K562 (cell line): ENCODE data around the gene SIK3. TPM values are rescaled to one million over a fixed set of nuclear protein-coding genes. Genes with fewer than 3 reads are reported as not detected.

Source experiments
- ATAC-seq: fragments of 200-7000 bp; cut with Tn5 transposase; 3 replicates; pipeline ENCODE4 v1.9.1; 2020; ENCODE audit warnings: moderate library complexity
- BruUV-seq: library from RNA; stranded (reverse); fragments of 400-500 nt; replicated peaks from 2 replicates; lab custom pipeline; 2021; lab: Mats Ljungman, UMichigan
- CTCF ChIA-PET: fragments of 300-600 bp; formaldehyde crosslinking; extraction: SDS; loops from one replicate; lab custom pipeline; 2021; ENCODE audit warnings: low intra/inter-chr PET ratio; lab: Yijun Ruan, JAX
- POLR2A ChIA-PET: fragments of 300-600, 350-650 bp; sonication (Branson Sonifier 250); formaldehyde crosslinking; extraction: SDS; loops from one replicate; lab custom pipeline; 2021; ENCODE audit warnings: antibody characterized with exemption, inconsistent platforms; lab: Yijun Ruan, JAX
- DNase-seq, 4 experiments: peaks; one replicate each; pipeline versions ENCODE4 v3.0.0 to v3.0.0-alpha.2; 2011 to 2018; ENCODE audit warnings: low spot score in 3 of 4, mixed read lengths in 3 of 4; ENCODE audit errors: extremely low read depth in 1 of 4
- FAIRE-seq: peaks from 2 replicates; lab custom pipeline; 2011; peaks lifted over from hg19 to GRCh38; lab: Jason Lieb, UNC
- H2AFZ ChIP-seq: 2 replicates; pipeline ENCODE4 v1.6.0; 2011; ENCODE audit warnings: low read depth, low read length, control low read depth, inconsistent platforms
- H3K27ac ChIP-seq: fragments of 200-600 bp; 3 replicates; pipeline ENCODE4 v1.8.0; 2011; ENCODE audit warnings: low read depth, mild to moderate bottlenecking, control low read depth, inconsistent platforms, low read length, moderate library complexity, mixed read lengths; ENCODE audit errors: extremely low read depth
- H3K27me3 ChIP-seq, 2 experiments: fragments of 300-600 bp in 1 of 2; 2 replicates in 1 of 2; 3 replicates in 1 of 2; pipeline versions ENCODE4 v1.6.0 to v1.8.0; 2011; ENCODE audit warnings: inconsistent platforms in 2 of 2, low read length in 2 of 2, mild to moderate bottlenecking in 1 of 2, mixed read lengths in 1 of 2, moderate library complexity in 1 of 2; ENCODE audit not compliant: control insufficient read depth in 2 of 2, insufficient read depth in 2 of 2
- H3K36me3 ChIP-seq: fragments of 300-600 bp; 3 replicates; pipeline ENCODE4 v1.8.0; 2011; ENCODE audit warnings: mild to moderate bottlenecking, low read length, inconsistent platforms; ENCODE audit not compliant: control insufficient read depth, insufficient read depth
- H3K4me1 ChIP-seq, 2 experiments: fragments of 200-600 bp in 1 of 2; replicated peaks in 1 of 2; 2 replicates in 1 of 2; 3 replicates in 1 of 2; pipeline versions ENCODE4 v1.5.1 to v1.8.0; 2011; ENCODE audit warnings: inconsistent platforms in 2 of 2, low read length in 2 of 2, mild to moderate bottlenecking in 1 of 2, mixed read lengths in 1 of 2, moderate library complexity in 1 of 2; ENCODE audit not compliant: control insufficient read depth in 2 of 2, insufficient read depth in 2 of 2
- H3K4me2 ChIP-seq: 2 replicates; pipeline ENCODE4 v1.6.1; 2011; ENCODE audit warnings: low read length, control low read depth, inconsistent platforms, mixed read lengths; ENCODE audit not compliant: insufficient read depth
- H3K4me3 ChIP-seq: fragments of 200-600 bp; sonication (generic), shearing (Covaris generic); 2 replicates; pipeline ENCODE4 v1.5.1; 2016; ENCODE audit warnings: control low read depth, inconsistent platforms
- H3K79me2 ChIP-seq: fragments of 200-600 bp; 3 replicates; pipeline ENCODE4 v1.8.0; 2011; ENCODE audit warnings: low read length, inconsistent platforms; ENCODE audit not compliant: control insufficient read depth, insufficient read depth
- H3K9ac ChIP-seq, 2 experiments: 2 replicates each; pipeline versions ENCODE4 v1.6.0 to v1.6.1; 2011; ENCODE audit warnings: low read depth in 2 of 2, low read length in 2 of 2, control low read depth in 1 of 2, inconsistent platforms in 1 of 2, mild to moderate bottlenecking in 1 of 2, mixed read lengths in 1 of 2; ENCODE audit not compliant: insufficient read depth in 1 of 2
- H3K9me1 ChIP-seq: one replicate; pipeline ENCODE4 v1.6.0; 2011; ENCODE audit warnings: inconsistent platforms, mild to moderate bottlenecking, low read length, moderate library complexity; ENCODE audit not compliant: control insufficient read depth, insufficient read depth
- H3K9me3 ChIP-seq: replicated peaks from 2 replicates; pipeline ENCODE4 v1.5.1; 2011; ENCODE audit warnings: low read depth, low read length, inconsistent platforms; ENCODE audit not compliant: control insufficient read depth, insufficient read depth
- H4K20me1 ChIP-seq: replicated peaks from 2 replicates; pipeline ENCODE4 v1.6.1; 2011; ENCODE audit warnings: low read length, inconsistent platforms, mixed read lengths; ENCODE audit not compliant: control insufficient read depth, insufficient read depth
- CBX1 ChIP-seq: sonication (generic); IDR thresholded peaks from 2 replicates; pipeline ENCODE4 v1.6.1; 2016; ENCODE audit warnings: antibody characterized with exemption, low read depth, mild to moderate bottlenecking
- DIDO1 ChIP-seq: fragments of 450-650 bp; IDR thresholded peaks from 2 replicates; pipeline ENCODE4 v1.6.1; 2016; ENCODE audit warnings: low read depth, missing biosample characterization, missing genetic modification characterization
- PCBP1 ChIP-seq: fragments of 200-400 bp; formaldehyde crosslinking; IDR thresholded peaks from 2 replicates; pipeline ENCODE4 v1.6.1; 2018; ENCODE audit warnings: mild to moderate bottlenecking, low read depth, low read length; ENCODE audit not compliant: poor library complexity, severe bottlenecking
- SMARCE1 ChIP-seq: fragments of 450-650 bp; IDR thresholded peaks from 2 replicates; pipeline ENCODE4 v1.7.1; 2016; ENCODE audit warnings: mild to moderate bottlenecking
- ZNF124 ChIP-seq: sonication (generic); formaldehyde crosslinking; IDR thresholded peaks from 2 replicates; pipeline ENCODE4 v1.8.1; 2022; ENCODE audit warnings: missing genetic modification reagents
- ZNF277 ChIP-seq: fragments of 250-450 bp; sonication (Bioruptor Pico); IDR thresholded peaks from 2 replicates; pipeline ENCODE4 v1.8.0; 2022; ENCODE audit warnings: inconsistent platforms, mild to moderate bottlenecking, moderate library complexity, borderline replicate concordance
- ZNF347 ChIP-seq: fragments of 450-650 bp; formaldehyde crosslinking; IDR thresholded peaks from 2 replicates; pipeline ENCODE4 v1.4.0; 2020; ENCODE audit warnings: low read depth, mild to moderate bottlenecking, moderate library complexity
- ZNF785 ChIP-seq: fragments of 250-450 bp; sonication (Bioruptor Pico); IDR thresholded peaks from 2 replicates; pipeline ENCODE4 v1.4.0; 2020; ENCODE audit warnings: mild to moderate bottlenecking
- WGBS: fragments of 100-300 bp; shearing (Covaris generic); methylation state at CpG from one replicate; pipeline ENCODE4 v1.1.6; 2016; ENCODE audit warnings: low coverage, mixed read lengths; ENCODE audit not compliant: insufficient coverage; ENCODE audit errors: missing lambda C conversion rate; 5-methylcytosine and 5-hydroxymethylcytosine counted together
- in situ Hi-C: fragments of 300-500 bp; cut with MboI; formaldehyde crosslinking; loops from 4 replicates; pipeline ENCODE4 v1.15.0; 2018; ENCODE audit warnings: inconsistent platforms, mixed read lengths
- intact Hi-C: fragments of 100-400 bp; cut with micrococcal nuclease; formaldehyde crosslinking; loops from 2 replicates; pipeline ENCODE4 v1.14.2; 2022
- polyA plus RNA-seq, 8 experiments: library from polyadenylated mRNA; depleted of rRNA in 4 of 8; stranded (reverse) in 5 of 8; unstranded in 3 of 8; fragments of >200 nt; fragmentation: Nextera tagmentation in 2 of 8; fragmentation: Illumina TruSeq in 1 of 8; extraction: Ambion mirVana in 2 of 8; extraction: Trizol in 1 of 8; gene quantifications; 2 replicates each; pipeline versions ENCODE4 v1.2.1 to v1.2.3, GENCODE V29; 2011 to 2014; ENCODE audit warnings: inconsistent platforms in 1 of 8, missing spikeins in 1 of 8
- total RNA-seq, 7 experiments: library from RNA; depleted of rRNA in 6 of 7; stranded (reverse); fragments of >200 nt in 6 of 7; fragmentation: Illumina TruSeq in 2 of 7; extraction: Trizol in 2 of 7; gene quantifications; 2 replicates each; pipeline versions ENCODE4 v1.2.1 to v1.2.3, GENCODE V29; 2011 to 2021; ENCODE audit warnings: low replicate concordance in 1 of 7

The SIK3 gene
- total and polyA plus RNA-seq, 9 of the 15 experiments (the other 6 are each of a cell fraction or from before 2014, with no cell fraction given), result 1.6 to 21.6 (median 8.0) TPM

- intact Hi-C loops, result no loop called here
Measured at GRCh38 chr11:116938471-116939070, 159.7 kb downstream of the SIK3 start.

GRCh38 chr11:116936754-116937446 is 161.3 kb downstream of the SIK3 start:
- H3K79me2 ChIP-seq, result no peaks in the 10 kb centered on the region
- H2AFZ ChIP-seq, result no peak overlapping the region
- POLR2A ChIA-PET, result no interaction called here
- ATAC-seq, result no peak
- peaks cover 1 to 2% of the 10 kb centered on the region in 2 experiments; a peak in 4 of 5 replicates for H3K4me1 ChIP-seq
- H3K9me3 ChIP-seq, result no peaks in the 10 kb centered on the region
- no peaks in the 10 kb centered on the region for H3K9me1 ChIP-seq
- no peak overlapping the region for H3K27ac ChIP-seq
- in situ Hi-C loops, result no loop called here
- 88% methylated on average over 3 of the region's 3 CpGs for WGBS
- no peaks in the 10 kb centered on the region for H3K27me3 ChIP-seq
- no TSS peak for BruUV-seq
- TF ChIP-seq ZNF277 (0 out of 2 replicates have a peak, but pooled peaks have one; percentile 64), ZNF347 (CRISPR knock-in tag) (no peak)
- TF ChIP-seq, all 486 proteins: peak for 1
- H3K9ac ChIP-seq, result no peak overlapping the region
- H3K4me3 ChIP-seq, result no peak overlapping the region
- H4K20me1 ChIP-seq, result no peaks in the 10 kb centered on the region
- no peak overlapping the region for H3K4me2 ChIP-seq
- H3K36me3 ChIP-seq, result peaks cover 7% of the 10 kb centered on the region; the same call in 2 of the 3 replicates
- CTCF ChIA-PET, result no interaction called here
- intact Hi-C loops, result no loop called here
- no peak for DNase-seq
- FAIRE-seq, result peak; percentile 29

More at GRCh38 chr11:116938471-116939070, 159.7 kb downstream of the SIK3 start:
- Histone ChIP-seq H3K9ac (no peak overlapping the region), H4K20me1 (no peaks in the 10 kb centered on the region)
- ATAC-seq, result no peak
- TF ChIP-seq PCBP1 (peak; percentile 63), CBX1 (no peak), DIDO1 (no peak), SMARCE1 (no peak), ZNF785 (CRISPR knock-in tag) (no peak), ZNF124 (no peak)
- TF ChIP-seq, all 486 proteins: peak for 1
- Histone ChIP-seq H3K4me3 (no peak overlapping the region), H3K4me2 (no peak overlapping the region), H2AFZ (no peak overlapping the region), H3K27ac (no peak overlapping the region), H3K27me3 (no peaks in the 10 kb centered on the region), H3K79me2 (no peaks in the 10 kb centered on the region), H3K9me3 (no peaks in the 10 kb centered on the region), H3K36me3 (peaks cover 7% of the 10 kb centered on the region; the same call in 2 of the 3 replicates), H3K4me1 (no peaks in the 10 kb centered on the region), H3K9me1 (no peaks in the 10 kb centered on the region)
- DNase-seq, result no peak
- ChIA-PET CTCF (no interaction called here), POLR2A (no interaction called here)
- no CpG with 5 or more reads among the region's 2 CpGs for WGBS
- no peak for FAIRE-seq
- in situ Hi-C loops, result no loop called here
- no TSS peak for BruUV-seq
